Measurements from ENCODE around the gene GAPVD1. TPM values are rescaled to one million over a fixed set of nuclear protein-coding genes. Genes with fewer than 3 reads are reported as not detected.

Gene GAPVD1
- total RNA-seq, 1 experiment from 2014 or later, result 53.1 TPM

DNA sequence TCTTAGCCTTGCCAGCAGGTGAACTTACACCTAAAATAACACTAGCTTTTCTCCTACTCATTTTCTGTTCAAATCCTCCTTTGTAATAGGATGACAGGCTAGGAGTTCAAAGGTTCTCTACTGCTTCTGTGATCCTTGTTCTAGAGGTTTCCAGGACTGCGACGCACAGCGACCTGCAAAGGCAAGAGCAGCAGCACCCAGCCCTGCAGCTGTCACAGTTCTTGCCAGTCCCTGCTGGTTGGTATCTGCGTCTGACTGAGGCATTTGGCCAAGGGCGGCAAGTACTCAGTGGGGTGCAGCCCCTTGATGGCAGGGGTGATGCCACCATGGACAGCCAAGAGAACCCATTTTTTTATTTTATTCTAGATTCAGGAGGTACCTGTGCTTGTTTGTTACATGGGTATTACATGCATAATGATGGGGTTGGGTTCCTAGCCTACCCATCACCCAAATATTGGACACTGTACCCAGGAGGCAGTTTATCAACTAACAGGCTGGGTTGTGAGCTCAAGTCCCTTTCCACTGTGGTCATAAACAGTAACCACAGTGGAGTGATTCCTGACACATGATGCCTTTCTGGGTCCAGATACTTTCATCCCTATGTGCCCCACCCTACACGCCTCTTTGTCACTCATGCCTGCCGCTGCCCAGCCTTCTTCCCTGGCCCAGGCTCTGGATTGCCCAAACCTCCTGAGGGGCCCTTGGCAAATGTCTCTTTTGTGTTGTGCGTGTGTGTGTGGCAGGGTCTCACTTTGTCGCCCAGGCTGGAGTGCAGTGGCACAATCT, 111.0 kb downstream of the GAPVD1 start:
- Histone ChIP-seq H3K9ac (ENCODE audit: low read length) (no peak overlapping the region), H3K4me2 (ENCODE audit: low read length) (no peak overlapping the region), H3K9me2 (ENCODE audit: insufficient read depth) (no peaks in the 10 kb centered on the region), H2AFZ (ENCODE audit: low read depth, low read length, poor library complexity, severe bottlenecking) (no peak overlapping the region), H3K9me3 (ENCODE audit: control insufficient read depth in 1 of 2, insufficient read depth in 1 of 2, low read depth in 1 of 2, low read length in 2 of 2) (no peaks in the 10 kb centered on the region), H3K27ac (ENCODE audit: low read depth, low read length) (no peak overlapping the region), H3K79me2 (ENCODE audit: insufficient read depth, low read length) (no peaks in the 10 kb centered on the region), H3K27me3 (ENCODE audit: insufficient read depth, low read length) (no peaks in the 10 kb centered on the region), H3K4me1 (ENCODE audit: control insufficient read depth in 1 of 2, insufficient read depth in 2 of 2, low read length in 2 of 2) (peaks cover 0 to 8% of the 10 kb centered on the region in 2 experiments; a peak in 1 of 4 replicates), H3K36me3 (ENCODE audit: control insufficient read depth in 1 of 2, insufficient read depth in 2 of 2, low read length in 2 of 2) (no peaks in the 10 kb centered on the region), H3K4me3 (replicated peaks in 1 of 2; ENCODE audit: low read depth in 1 of 2, low read length in 2 of 2) (no peak overlapping the region), H4K20me1 (ENCODE audit: insufficient read depth) (no peaks in the 10 kb centered on the region)
- no peak for DNase-seq (ENCODE audit: low read depth, low spot score)
- TF ChIP-seq EZH2 (IDR thresholded peaks at IDR 0.05), result no peak
- TF ChIP-seq TCF7L2 (IDR thresholded peaks at IDR 0.05; ENCODE audit: borderline replicate concordance, extremely low read depth, insufficient read depth, insufficient read length), result no peak
- no peak for TF ChIP-seq POLR2AphosphoS5 (IDR thresholded peaks at IDR 0.05; ENCODE audit: low read depth, low read length)
- TF ChIP-seq, protein P1, sequence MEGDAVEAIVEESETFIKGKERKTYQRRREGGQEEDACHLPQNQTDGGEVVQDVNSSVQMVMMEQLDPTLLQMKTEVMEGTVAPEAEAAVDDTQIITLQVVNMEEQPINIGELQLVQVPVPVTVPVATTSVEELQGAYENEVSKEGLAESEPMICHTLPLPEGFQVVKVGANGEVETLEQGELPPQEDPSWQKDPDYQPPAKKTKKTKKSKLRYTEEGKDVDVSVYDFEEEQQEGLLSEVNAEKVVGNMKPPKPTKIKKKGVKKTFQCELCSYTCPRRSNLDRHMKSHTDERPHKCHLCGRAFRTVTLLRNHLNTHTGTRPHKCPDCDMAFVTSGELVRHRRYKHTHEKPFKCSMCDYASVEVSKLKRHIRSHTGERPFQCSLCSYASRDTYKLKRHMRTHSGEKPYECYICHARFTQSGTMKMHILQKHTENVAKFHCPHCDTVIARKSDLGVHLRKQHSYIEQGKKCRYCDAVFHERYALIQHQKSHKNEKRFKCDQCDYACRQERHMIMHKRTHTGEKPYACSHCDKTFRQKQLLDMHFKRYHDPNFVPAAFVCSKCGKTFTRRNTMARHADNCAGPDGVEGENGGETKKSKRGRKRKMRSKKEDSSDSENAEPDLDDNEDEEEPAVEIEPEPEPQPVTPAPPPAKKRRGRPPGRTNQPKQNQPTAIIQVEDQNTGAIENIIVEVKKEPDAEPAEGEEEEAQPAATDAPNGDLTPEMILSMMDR (IDR thresholded peaks at IDR 0.05 in 2 of 3, conservative IDR thresholded peaks at IDR 0.05 in 1 of 3; ENCODE audit: borderline replicate concordance in 1 of 3, insufficient read depth in 1 of 3, low read depth in 2 of 3, low read length in 2 of 3), result no peak
- TF ChIP-seq SIN3A (IDR thresholded peaks at IDR 0.05; ENCODE audit: low read depth), result no peak
- no peak for TF ChIP-seq ELF1 (IDR thresholded peaks at IDR 0.05; ENCODE audit: borderline replicate concordance, low read depth)
- TF ChIP-seq, protein P2, sequence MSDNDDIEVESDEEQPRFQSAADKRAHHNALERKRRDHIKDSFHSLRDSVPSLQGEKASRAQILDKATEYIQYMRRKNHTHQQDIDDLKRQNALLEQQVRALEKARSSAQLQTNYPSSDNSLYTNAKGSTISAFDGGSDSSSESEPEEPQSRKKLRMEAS (IDR thresholded peaks at IDR 0.05), result no peak
- TF ChIP-seq RAD21 (IDR thresholded peaks at IDR 0.05; ENCODE audit: low read depth), result no peak
- no peak for TF ChIP-seq ZNF274 (IDR thresholded peaks at IDR 0.05; ENCODE audit: low read depth, low read length)
- TF ChIP-seq, protein P3, sequence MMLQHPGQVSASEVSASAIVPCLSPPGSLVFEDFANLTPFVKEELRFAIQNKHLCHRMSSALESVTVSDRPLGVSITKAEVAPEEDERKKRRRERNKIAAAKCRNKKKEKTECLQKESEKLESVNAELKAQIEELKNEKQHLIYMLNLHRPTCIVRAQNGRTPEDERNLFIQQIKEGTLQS (IDR thresholded peaks at IDR 0.05), result no peak
- TF ChIP-seq POLR2A (IDR thresholded peaks at IDR 0.05; ENCODE audit: borderline replicate concordance, extremely low read depth, insufficient read depth, insufficient read length), result no peak
- TF ChIP-seq FOSL1 (IDR thresholded peaks at IDR 0.05; ENCODE audit: low read depth), result no peak
- TF ChIP-seq, protein P4, sequence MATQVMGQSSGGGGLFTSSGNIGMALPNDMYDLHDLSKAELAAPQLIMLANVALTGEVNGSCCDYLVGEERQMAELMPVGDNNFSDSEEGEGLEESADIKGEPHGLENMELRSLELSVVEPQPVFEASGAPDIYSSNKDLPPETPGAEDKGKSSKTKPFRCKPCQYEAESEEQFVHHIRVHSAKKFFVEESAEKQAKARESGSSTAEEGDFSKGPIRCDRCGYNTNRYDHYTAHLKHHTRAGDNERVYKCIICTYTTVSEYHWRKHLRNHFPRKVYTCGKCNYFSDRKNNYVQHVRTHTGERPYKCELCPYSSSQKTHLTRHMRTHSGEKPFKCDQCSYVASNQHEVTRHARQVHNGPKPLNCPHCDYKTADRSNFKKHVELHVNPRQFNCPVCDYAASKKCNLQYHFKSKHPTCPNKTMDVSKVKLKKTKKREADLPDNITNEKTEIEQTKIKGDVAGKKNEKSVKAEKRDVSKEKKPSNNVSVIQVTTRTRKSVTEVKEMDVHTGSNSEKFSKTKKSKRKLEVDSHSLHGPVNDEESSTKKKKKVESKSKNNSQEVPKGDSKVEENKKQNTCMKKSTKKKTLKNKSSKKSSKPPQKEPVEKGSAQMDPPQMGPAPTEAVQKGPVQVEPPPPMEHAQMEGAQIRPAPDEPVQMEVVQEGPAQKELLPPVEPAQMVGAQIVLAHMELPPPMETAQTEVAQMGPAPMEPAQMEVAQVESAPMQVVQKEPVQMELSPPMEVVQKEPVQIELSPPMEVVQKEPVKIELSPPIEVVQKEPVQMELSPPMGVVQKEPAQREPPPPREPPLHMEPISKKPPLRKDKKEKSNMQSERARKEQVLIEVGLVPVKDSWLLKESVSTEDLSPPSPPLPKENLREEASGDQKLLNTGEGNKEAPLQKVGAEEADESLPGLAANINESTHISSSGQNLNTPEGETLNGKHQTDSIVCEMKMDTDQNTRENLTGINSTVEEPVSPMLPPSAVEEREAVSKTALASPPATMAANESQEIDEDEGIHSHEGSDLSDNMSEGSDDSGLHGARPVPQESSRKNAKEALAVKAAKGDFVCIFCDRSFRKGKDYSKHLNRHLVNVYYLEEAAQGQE (IDR thresholded peaks at IDR 0.05; ENCODE audit: low read depth), result no peak
- TF ChIP-seq ZFX (IDR thresholded peaks at IDR 0.05), result no peak
- TF ChIP-seq SRF (IDR thresholded peaks at IDR 0.05; ENCODE audit: low read depth), result no peak
- intact Hi-C loops (cut with micrococcal nuclease), result no loop called here
- ATAC-seq, result no peak
- CTCF ChIA-PET, result interaction anchor here (2.0 to 2.6 kb wide), 3 partner anchors 10 to 519 kb away, joined by 4 to 9 read pairs (median 7); partner anchors contain the start of gene WDR38
- POLR2A ChIA-PET, result interaction anchor here (2.6 kb wide), 1 partner anchor 131 kb away, joined by 6 read pairs; the partner anchor contains the start of gene HSPA5
- RAD21 ChIA-PET (ENCODE audit: low non-redundant PET in 1 of 2, low total read pairs in 2 of 2, uncharacterized antibody in 2 of 2, unreplicated experiment in 2 of 2), result no interaction called here
- no TSS peak for BruUV-seq (replicated peaks)
